T follicular helper cell (primary cell): ENCODE data around the gene HMCN1.
"Not testable (repeated sequence)": the region's sequence is repeated elsewhere in the genome, so short reads cannot be mapped to it uniquely, and the experiment has no call there.

ENCODE experiments used
- DNase-seq: peaks from one replicate; pipeline ENCODE4 v3.0.0-alpha.2; 2020; ENCODE audit warnings: low read depth

Gene HMCN1

GRCh38 chr1:185741551-185741950, 7.4 kb downstream of the HMCN1 start:
- no peak for DNase-seq

GRCh38 chr1:185742403-185742802, 8.2 kb downstream of the HMCN1 start:
- DNase-seq, result no peak

- DNase-seq, result no peak
These were observed 11.0 kb downstream of the HMCN1 start for GRCh38 chr1:185745165-185745564.

GRCh38 chr1:185759061-185759460, 24.9 kb downstream of the HMCN1 start:
- no peak for DNase-seq

- DNase-seq, result no peak
These were observed 27.6 kb downstream of the HMCN1 start for GRCh38 chr1:185761841-185762240.

GRCh38 chr1:185767508-185768120, 33.4 kb downstream of the HMCN1 start:
- no peak for DNase-seq

GRCh38 chr1:185768371-185768770, 34.2 kb downstream of the HMCN1 start:
- no peak for DNase-seq

GRCh38 chr1:185769136-185769535, 34.9 kb downstream of the HMCN1 start:
- DNase-seq, result no peak

- no peak for DNase-seq
These were observed 40.2 kb downstream of the HMCN1 start for GRCh38 chr1:185774394-185774793.

- DNase-seq, result no peak
These were observed 41.3 kb downstream of the HMCN1 start for GRCh38 chr1:185775501-185775900.

- no peak for DNase-seq
These were observed 42.3 kb downstream of the HMCN1 start for GRCh38 chr1:185776522-185776921.

GRCh38 chr1:185783860-185784259, 49.7 kb downstream of the HMCN1 start:
- not testable (repeated sequence) for DNase-seq

- DNase-seq, result no peak
These were observed 51.4 kb downstream of the HMCN1 start for GRCh38 chr1:185785586-185785985.

GRCh38 chr1:185786524-185786923, 52.3 kb downstream of the HMCN1 start:
- DNase-seq, result no peak

- DNase-seq, result no peak
These were observed 53.0 kb downstream of the HMCN1 start for GRCh38 chr1:185787238-185787637.

GRCh38 chr1:185788386-185788785, 54.2 kb downstream of the HMCN1 start:
- DNase-seq, result no peak

GRCh38 chr1:185789501-185790193, 55.5 kb downstream of the HMCN1 start:
- DNase-seq, result no peak

- DNase-seq, result no peak
These were observed 56.1 kb downstream of the HMCN1 start for GRCh38 chr1:185790194-185790735.

GRCh38 chr1:185792040-185792439, 57.8 kb downstream of the HMCN1 start:
- DNase-seq, result no peak

- not testable (repeated sequence) for DNase-seq
These were observed 60.3 kb downstream of the HMCN1 start for GRCh38 chr1:185794495-185794894.

- DNase-seq, result no peak
These were observed 61.0 kb downstream of the HMCN1 start for GRCh38 chr1:185795181-185795580.

- DNase-seq, result no peak
These were observed 64.3 kb downstream of the HMCN1 start for GRCh38 chr1:185798505-185798904.

- DNase-seq, result no peak
These were observed 69.0 kb downstream of the HMCN1 start for GRCh38 chr1:185803241-185803640.

GRCh38 chr1:185804206-185804605, 70.0 kb downstream of the HMCN1 start:
- no peak for DNase-seq
